ENCODE results near the gene PIK3R6. TPM values are rescaled to one million over a fixed set of nuclear protein-coding genes. Genes with fewer than 3 reads are reported as not detected.

PIK3R6 gene
- total RNA-seq, 1 experiment from 2014 or later: not detected

DNA sequence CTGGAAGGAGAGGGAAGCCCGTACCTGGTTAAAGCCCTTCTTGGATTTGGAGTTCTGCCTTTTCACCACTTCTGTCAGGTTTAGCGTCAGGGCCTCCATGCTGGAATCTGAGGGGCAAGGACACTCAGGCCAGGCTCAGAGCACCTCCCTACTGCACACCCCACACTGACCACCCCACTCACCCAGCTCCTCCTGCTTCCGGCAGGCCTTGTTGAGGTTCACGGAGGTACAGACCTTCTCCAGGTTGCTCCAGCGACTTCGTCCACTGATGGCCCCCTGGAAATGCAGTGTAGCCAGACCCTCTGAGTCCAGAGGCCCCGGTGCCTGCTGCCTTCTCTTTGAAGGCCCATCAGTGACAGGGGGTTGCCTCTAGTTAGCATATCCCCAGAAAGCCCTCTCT is 14.1 kb upstream of the PIK3R6 start:
- Histone ChIP-seq H2BK12ac (ENCODE audit: insufficient read length, low read depth, low read length) (no peak overlapping the region), H4K5ac (ENCODE audit: insufficient read length, low read depth, low read length) (no peak overlapping the region), H2AFZ (ENCODE audit: low read length) (no peak overlapping the region), H3K79me1 (ENCODE audit: insufficient read depth, low read depth, low read length, poor library complexity, severe bottlenecking) (no peaks in the 10 kb centered on the region), H2BK5ac (ENCODE audit: insufficient read length, low read length) (no peak overlapping the region), H2BK120ac (ENCODE audit: low read depth, low read length, poor library complexity, severe bottlenecking) (no peak overlapping the region), H2BK15ac (ENCODE audit: low read depth, low read length) (no peak overlapping the region), H3K9me3 (ENCODE audit: control insufficient read depth, low read depth, low read length) (no peaks in the 10 kb centered on the region), H3K27me3 (ENCODE audit: insufficient read depth, low read length) (no peaks in the 10 kb centered on the region), H3K4ac (ENCODE audit: low read depth, low read length) (no peak overlapping the region), H3K14ac (ENCODE audit: insufficient read depth, low read length) (no peak overlapping the region), H3K23ac (ENCODE audit: insufficient read length, low read depth, low read length) (no peak overlapping the region), H3K27ac (ENCODE audit: insufficient read length, low read depth, low read length) (no peak overlapping the region), H3K79me2 (ENCODE audit: insufficient read depth, low read length) (no peaks in the 10 kb centered on the region), H3T11ph (ENCODE audit: low read length) (no peak overlapping the region), H2BK20ac (ENCODE audit: low read depth, low read length, poor library complexity, severe bottlenecking) (no peak overlapping the region), H4K91ac (ENCODE audit: insufficient read length, low read depth, low read length) (no peak overlapping the region), H3K56ac (ENCODE audit: insufficient read length, low read depth, low read length) (no peak overlapping the region), H4K8ac (replicated peaks; ENCODE audit: insufficient read length, low read depth, low read length) (no peak overlapping the region), H3K4me1 (ENCODE audit: insufficient read depth, low read length) (no peaks in the 10 kb centered on the region), H2AK5ac (ENCODE audit: insufficient read length, low read length) (no peak overlapping the region), H3K9ac (ENCODE audit: extremely low read depth, insufficient read length, low read length) (no peak overlapping the region), H3K4me2 (ENCODE audit: insufficient read depth, insufficient read length, low read length) (no peak overlapping the region), H3K23me2 (ENCODE audit: insufficient read length, low read depth, low read length, poor library complexity, severe bottlenecking) (no peaks in the 10 kb centered on the region), H3K18ac (ENCODE audit: insufficient read length, low read depth, low read length) (no peak overlapping the region), H4K20me1 (ENCODE audit: control insufficient read depth, insufficient read depth, insufficient read length) (no peaks in the 10 kb centered on the region)
- DNase-seq: no peak
- no CpG with 5 or more reads among the region's 7 CpGs for WGBS (ENCODE audit: extremely low coverage, insufficient read length, low lambda C conversion rate)
- no peaks in the 10 kb centered on the region; a peak in 1 of 5 replicates for H3K9me3 Mint-ChIP-seq
- H3K4me3 Mint-ChIP-seq: no peak overlapping the region
- H3K27me3 Mint-ChIP-seq (ENCODE audit: low read depth): no peaks in the 10 kb centered on the region; the same call in 1 of the 2 replicates
- H3K4me1 Mint-ChIP-seq: peaks cover 0 to 4% of the 10 kb centered on the region in 2 experiments; a peak in 2 of 4 replicates
- TF ChIP-seq, protein P1, sequence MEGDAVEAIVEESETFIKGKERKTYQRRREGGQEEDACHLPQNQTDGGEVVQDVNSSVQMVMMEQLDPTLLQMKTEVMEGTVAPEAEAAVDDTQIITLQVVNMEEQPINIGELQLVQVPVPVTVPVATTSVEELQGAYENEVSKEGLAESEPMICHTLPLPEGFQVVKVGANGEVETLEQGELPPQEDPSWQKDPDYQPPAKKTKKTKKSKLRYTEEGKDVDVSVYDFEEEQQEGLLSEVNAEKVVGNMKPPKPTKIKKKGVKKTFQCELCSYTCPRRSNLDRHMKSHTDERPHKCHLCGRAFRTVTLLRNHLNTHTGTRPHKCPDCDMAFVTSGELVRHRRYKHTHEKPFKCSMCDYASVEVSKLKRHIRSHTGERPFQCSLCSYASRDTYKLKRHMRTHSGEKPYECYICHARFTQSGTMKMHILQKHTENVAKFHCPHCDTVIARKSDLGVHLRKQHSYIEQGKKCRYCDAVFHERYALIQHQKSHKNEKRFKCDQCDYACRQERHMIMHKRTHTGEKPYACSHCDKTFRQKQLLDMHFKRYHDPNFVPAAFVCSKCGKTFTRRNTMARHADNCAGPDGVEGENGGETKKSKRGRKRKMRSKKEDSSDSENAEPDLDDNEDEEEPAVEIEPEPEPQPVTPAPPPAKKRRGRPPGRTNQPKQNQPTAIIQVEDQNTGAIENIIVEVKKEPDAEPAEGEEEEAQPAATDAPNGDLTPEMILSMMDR (conservative IDR thresholded peaks at IDR 0.05): no peak
- no peaks in the 10 kb centered on the region; a peak in 1 of 7 replicates for H3K36me3 Mint-ChIP-seq (ENCODE audit: insufficient read depth in 1 of 3, low read depth in 3 of 3)
- peak overlapping the region in 1 of 3 experiments; percentile 67; a peak in 2 of 7 replicates for H3K27ac Mint-ChIP-seq
